ENCODE data around the gene RNLS.

GRCh38 chr10:88281592-88282347 lies 301.3 kb downstream of the RNLS start:
- TF ChIP-seq ZFP3 (CRISPR knock-in tag; IDR thresholded peaks at IDR 0.05), result no peak
- TF ChIP-seq ARNTL (CRISPR knock-in tag; IDR thresholded peaks at IDR 0.05; ENCODE audit: borderline replicate concordance, low read depth), result no peak
- no peak for TF ChIP-seq CSDC2 (CRISPR knock-in tag; IDR thresholded peaks at IDR 0.05)
- TF ChIP-seq GLIS3 (CRISPR knock-in tag; IDR thresholded peaks at IDR 0.05), result no peak
- TF ChIP-seq, protein P1, sequence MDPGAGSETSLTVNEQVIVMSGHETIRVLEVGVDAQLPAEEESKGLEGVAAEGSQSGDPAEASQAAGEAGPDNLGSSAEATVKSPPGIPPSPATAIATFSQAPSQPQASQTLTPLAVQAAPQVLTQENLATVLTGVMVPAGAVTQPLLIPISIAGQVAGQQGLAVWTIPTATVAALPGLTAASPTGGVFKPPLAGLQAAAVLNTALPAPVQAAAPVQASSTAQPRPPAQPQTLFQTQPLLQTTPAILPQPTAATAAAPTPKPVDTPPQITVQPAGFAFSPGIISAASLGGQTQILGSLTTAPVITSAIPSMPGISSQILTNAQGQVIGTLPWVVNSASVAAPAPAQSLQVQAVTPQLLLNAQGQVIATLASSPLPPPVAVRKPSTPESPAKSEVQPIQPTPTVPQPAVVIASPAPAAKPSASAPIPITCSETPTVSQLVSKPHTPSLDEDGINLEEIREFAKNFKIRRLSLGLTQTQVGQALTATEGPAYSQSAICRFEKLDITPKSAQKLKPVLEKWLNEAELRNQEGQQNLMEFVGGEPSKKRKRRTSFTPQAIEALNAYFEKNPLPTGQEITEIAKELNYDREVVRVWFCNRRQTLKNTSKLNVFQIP (CRISPR knock-in tag; IDR thresholded peaks at IDR 0.05; ENCODE audit: borderline replicate concordance, low read depth), result no peak
- no peak for TF ChIP-seq PPARA (CRISPR knock-in tag; IDR thresholded peaks at IDR 0.05; ENCODE audit: borderline replicate concordance)
- TF ChIP-seq ZNF70 (CRISPR knock-in tag; IDR thresholded peaks at IDR 0.05), result no peak

Measured in SK-N-SH treated with all-trans-retinoic acid at 6 μM for 48 hours (cell line).